Stimulated activated CD8-positive, alpha-beta memory T cell treated with anti-CD3 and anti-CD28 coated beads, Interleukin-15, amount 100 ng/mL, for 4 hours (primary cell): ENCODE data around the gene NFIX.

Experiments
- DNase-seq, 2 donors: peaks; one replicate each; pipeline ENCODE4 v3.0.0-alpha.2; 2020; ENCODE audit warnings: low read depth in 2 of 2

NFIX gene

GRCh38 chr19:13103581-13104359 lies 108.5 kb downstream of the NFIX start:
- DNase-seq: no peak

- DNase-seq: no peak
These were observed 109.1 kb downstream of the NFIX start for GRCh38 chr19:13104360-13104847.

GRCh38 chr19:13104848-13105711 lies 109.8 kb downstream of the NFIX start:
- DNase-seq: no peak

GRCh38 chr19:13109361-13110098 lies 114.3 kb downstream of the NFIX start:
- DNase-seq: no peak

- no peak for DNase-seq
These were observed 114.9 kb downstream of the NFIX start for GRCh38 chr19:13110099-13110610.

GRCh38 chr19:13112555-13112954 lies 117.3 kb downstream of the NFIX start:
- no peak for DNase-seq

- no peak for DNase-seq
These were observed 120.6 kb downstream of the NFIX start for GRCh38 chr19:13115936-13116281.

GRCh38 chr19:13116282-13117175 lies 121.3 kb downstream of the NFIX start, which contains the start of gene TRMT1:
TSS of gene TRMT1 (minus strand) at chr19:13116740. CDS start at chr19:13116399, 341 bp downstream.
- peak; percentile 77 to 90 for DNase-seq

- no peak for DNase-seq
These were observed 122.0 kb downstream of the NFIX start for GRCh38 chr19:13117176-13117771.

GRCh38 chr19:13117772-13118423 lies 122.6 kb downstream of the NFIX start, which contains the start of gene NACC1:
TSS of gene NACC1 (plus strand) at chr19:13118264. CDS start at chr19:13135208, 16,944 bp downstream.
- DNase-seq: peak; percentile 73 to 81

GRCh38 chr19:13118424-13119193 lies 123.3 kb downstream of the NFIX start:
- DNase-seq: peak in 1 of 2 donors; percentile 46

GRCh38 chr19:13119627-13120026 lies 124.4 kb downstream of the NFIX start:
- DNase-seq: no peak

GRCh38 chr19:13120031-13120430 lies 124.8 kb downstream of the NFIX start:
- DNase-seq: no peak

- no peak for DNase-seq
These were observed 125.5 kb downstream of the NFIX start for GRCh38 chr19:13120817-13121216.

GRCh38 chr19:13121551-13122274 lies 126.4 kb downstream of the NFIX start:
- no peak for DNase-seq

GRCh38 chr19:13122275-13122878 lies 127.1 kb downstream of the NFIX start:
- no peak for DNase-seq
